ENCODE results near the gene ATXN7L1.
"Not testable (repeated sequence)": the region's sequence is repeated elsewhere in the genome, so short reads cannot be mapped to it uniquely, and the experiment has no call there.

ATXN7L1 gene

GRCh38 chr7:105713488-105714465 is 162.6 kb downstream of the ATXN7L1 start:
- peak; percentile 7 for DNase-seq (ENCODE audit: insufficient read length, low spot score)
- no peak for FAIRE-seq

- no peak for FAIRE-seq
- DNase-seq (ENCODE audit: insufficient read length, low spot score): no peak
Measured at GRCh38 chr7:105712877-105713276, 163.5 kb downstream of the ATXN7L1 start.

- DNase-seq (ENCODE audit: insufficient read length, low spot score): no peak
Measured at GRCh38 chr7:105711726-105712402, 164.5 kb downstream of the ATXN7L1 start.

GRCh38 chr7:105710720-105711119 is 165.7 kb downstream of the ATXN7L1 start:
- FAIRE-seq; DNase-seq (ENCODE audit: insufficient read length, low spot score): not testable (repeated sequence)

More at GRCh38 chr7:105711726-105712402, 164.5 kb downstream of the ATXN7L1 start:
- no peak for FAIRE-seq

GRCh38 chr7:105708763-105709080 is 167.7 kb downstream of the ATXN7L1 start:
- DNase-seq (ENCODE audit: insufficient read length, low spot score) (no peak), FAIRE-seq (no peak)

- DNase-seq (ENCODE audit: insufficient read length, low spot score) (no peak), FAIRE-seq (no peak)
Measured at GRCh38 chr7:105707967-105708762, 168.2 kb downstream of the ATXN7L1 start.

GRCh38 chr7:105707381-105707780 is 169.0 kb downstream of the ATXN7L1 start:
- DNase-seq (ENCODE audit: insufficient read length, low spot score) (no peak), FAIRE-seq (no peak)

- no peak for FAIRE-seq
- no peak for DNase-seq (ENCODE audit: insufficient read length, low spot score)
Measured at GRCh38 chr7:105705427-105705826, 171.0 kb downstream of the ATXN7L1 start.

- no peak for FAIRE-seq
- DNase-seq (ENCODE audit: insufficient read length, low spot score): no peak
Measured at GRCh38 chr7:105703207-105703930, 173.0 kb downstream of the ATXN7L1 start.

GRCh38 chr7:105699568-105700236 is 176.7 kb downstream of the ATXN7L1 start:
- DNase-seq (ENCODE audit: insufficient read length, low spot score) (no peak), FAIRE-seq (no peak)

GRCh38 chr7:105698531-105698930 is 177.9 kb downstream of the ATXN7L1 start:
- FAIRE-seq: no peak
- no peak for DNase-seq (ENCODE audit: insufficient read length, low spot score)

- DNase-seq (ENCODE audit: insufficient read length, low spot score): no peak
- no peak for FAIRE-seq
Measured at GRCh38 chr7:105697753-105698152, 178.6 kb downstream of the ATXN7L1 start.

GRCh38 chr7:105697169-105697568 is 179.2 kb downstream of the ATXN7L1 start:
- not testable (repeated sequence) for FAIRE-seq; DNase-seq (ENCODE audit: insufficient read length, low spot score)

GRCh38 chr7:105693576-105693975 is 182.8 kb downstream of the ATXN7L1 start:
- DNase-seq (ENCODE audit: insufficient read length, low spot score): no peak
- FAIRE-seq: no peak

- DNase-seq (ENCODE audit: insufficient read length, low spot score): peak; percentile 48
- no peak for FAIRE-seq
Measured at GRCh38 chr7:105691680-105692564, 184.5 kb downstream of the ATXN7L1 start.

- FAIRE-seq: no peak
- peak; percentile 21 for DNase-seq (ENCODE audit: insufficient read length, low spot score)
Measured at GRCh38 chr7:105691082-105691679, 185.2 kb downstream of the ATXN7L1 start.

GRCh38 chr7:105690325-105690945 is 186.0 kb downstream of the ATXN7L1 start:
- DNase-seq (ENCODE audit: insufficient read length, low spot score) (no peak), FAIRE-seq (no peak)
